ENCODE measurements around the gene NAT10.
"Not testable (repeated sequence)": the region's sequence is repeated elsewhere in the genome, so short reads cannot be mapped to it uniquely, and the experiment has no call there.

The NAT10 gene

GRCh38 chr11:34075178-34075820 is 30.1 kb upstream of the NAT10 start:
- no peak overlapping the region for H3K4me3 ChIP-seq (replicated peaks; ENCODE audit: low read depth, low read length)
- DNase-seq (ENCODE audit: extremely low read depth, insufficient read length), result no peak
- no peaks in the 10 kb centered on the region for H3K27me3 ChIP-seq (replicated peaks; ENCODE audit: control insufficient read depth, insufficient read depth, low read length)
- TF ChIP-seq, protein P1, sequence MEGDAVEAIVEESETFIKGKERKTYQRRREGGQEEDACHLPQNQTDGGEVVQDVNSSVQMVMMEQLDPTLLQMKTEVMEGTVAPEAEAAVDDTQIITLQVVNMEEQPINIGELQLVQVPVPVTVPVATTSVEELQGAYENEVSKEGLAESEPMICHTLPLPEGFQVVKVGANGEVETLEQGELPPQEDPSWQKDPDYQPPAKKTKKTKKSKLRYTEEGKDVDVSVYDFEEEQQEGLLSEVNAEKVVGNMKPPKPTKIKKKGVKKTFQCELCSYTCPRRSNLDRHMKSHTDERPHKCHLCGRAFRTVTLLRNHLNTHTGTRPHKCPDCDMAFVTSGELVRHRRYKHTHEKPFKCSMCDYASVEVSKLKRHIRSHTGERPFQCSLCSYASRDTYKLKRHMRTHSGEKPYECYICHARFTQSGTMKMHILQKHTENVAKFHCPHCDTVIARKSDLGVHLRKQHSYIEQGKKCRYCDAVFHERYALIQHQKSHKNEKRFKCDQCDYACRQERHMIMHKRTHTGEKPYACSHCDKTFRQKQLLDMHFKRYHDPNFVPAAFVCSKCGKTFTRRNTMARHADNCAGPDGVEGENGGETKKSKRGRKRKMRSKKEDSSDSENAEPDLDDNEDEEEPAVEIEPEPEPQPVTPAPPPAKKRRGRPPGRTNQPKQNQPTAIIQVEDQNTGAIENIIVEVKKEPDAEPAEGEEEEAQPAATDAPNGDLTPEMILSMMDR (IDR thresholded peaks at IDR 0.05; ENCODE audit: insufficient read depth, low read length, poor library complexity, severe bottlenecking), result no peak
- peaks cover 6% of the 10 kb centered on the region for H3K36me3 ChIP-seq (ENCODE audit: control insufficient read depth, insufficient read depth, low read length)

GRCh38 chr11:34080609-34081008 is 24.8 kb upstream of the NAT10 start:
- TF ChIP-seq, protein P1 (IDR thresholded peaks at IDR 0.05; ENCODE audit: insufficient read depth, low read length, poor library complexity, severe bottlenecking), result no peak
- Histone ChIP-seq H3K4me3 (replicated peaks; ENCODE audit: low read depth, low read length) (no peak overlapping the region), H3K27me3 (replicated peaks; ENCODE audit: control insufficient read depth, insufficient read depth, low read length) (no peaks in the 10 kb centered on the region), H3K36me3 (ENCODE audit: control insufficient read depth, insufficient read depth, low read length) (peaks cover 7% of the 10 kb centered on the region)
- DNase-seq (ENCODE audit: extremely low read depth, insufficient read length), result no peak

GRCh38 chr11:34084637-34085036 is 20.8 kb upstream of the NAT10 start:
- H3K36me3 ChIP-seq (ENCODE audit: control insufficient read depth, insufficient read depth, low read length), result peaks cover 12% of the 10 kb centered on the region
- H3K4me3 ChIP-seq (replicated peaks; ENCODE audit: low read depth, low read length), result no peak overlapping the region
- no peak for DNase-seq (ENCODE audit: extremely low read depth, insufficient read length)
- no peaks in the 10 kb centered on the region for H3K27me3 ChIP-seq (replicated peaks; ENCODE audit: control insufficient read depth, insufficient read depth, low read length)
- TF ChIP-seq, protein P1 (IDR thresholded peaks at IDR 0.05; ENCODE audit: insufficient read depth, low read length, poor library complexity, severe bottlenecking), result no peak

DNA sequence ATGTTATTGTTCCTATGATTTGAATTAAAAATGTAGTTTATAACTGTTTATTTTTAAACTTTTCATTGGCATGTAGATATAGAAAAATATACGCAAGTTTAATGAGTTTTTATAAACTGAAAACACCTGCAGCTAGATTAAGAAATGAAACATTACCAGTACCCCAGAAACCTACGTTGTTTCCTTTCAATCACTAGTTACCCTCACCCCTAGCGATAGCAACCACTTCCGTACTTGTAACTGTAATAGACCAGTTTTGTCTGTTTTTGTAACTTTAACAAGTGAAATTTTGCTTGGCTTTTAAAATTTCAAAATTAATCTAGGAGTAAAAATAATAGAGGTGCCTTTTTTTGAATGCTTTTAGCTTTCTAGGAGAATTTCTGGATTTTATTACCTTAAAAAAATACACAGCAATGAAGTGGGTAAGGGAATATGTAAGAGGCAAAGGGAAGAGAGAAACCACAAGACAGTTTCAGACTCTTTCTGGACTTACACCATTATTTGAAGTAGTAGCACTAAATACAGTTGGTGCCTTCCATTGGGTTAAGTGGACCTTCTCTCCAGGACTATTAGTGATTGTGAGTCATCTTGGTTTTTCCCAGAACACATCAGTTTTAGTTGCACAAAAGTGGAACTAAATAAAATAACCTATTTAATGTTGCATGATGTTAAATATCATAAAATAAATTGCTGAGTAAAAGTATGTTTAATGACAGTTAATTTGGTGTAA is 18.7 kb upstream of the NAT10 start:
- Histone ChIP-seq H3K36me3 (ENCODE audit: control insufficient read depth, insufficient read depth, low read length) (peaks cover 17% of the 10 kb centered on the region), H3K27me3 (replicated peaks; ENCODE audit: control insufficient read depth, insufficient read depth, low read length) (no peaks in the 10 kb centered on the region), H3K4me3 (replicated peaks; ENCODE audit: low read depth, low read length) (no peak overlapping the region)
- no peak for DNase-seq (ENCODE audit: extremely low read depth, insufficient read length)
- TF ChIP-seq, protein P1 (IDR thresholded peaks at IDR 0.05; ENCODE audit: insufficient read depth, low read length, poor library complexity, severe bottlenecking), result no peak

- DNase-seq (ENCODE audit: extremely low read depth, insufficient read length), result no peak
- no peaks in the 10 kb centered on the region for H3K27me3 ChIP-seq (replicated peaks; ENCODE audit: control insufficient read depth, insufficient read depth, low read length)
- TF ChIP-seq, protein P1 (IDR thresholded peaks at IDR 0.05; ENCODE audit: insufficient read depth, low read length, poor library complexity, severe bottlenecking), result no peak
- H3K36me3 ChIP-seq (ENCODE audit: control insufficient read depth, insufficient read depth, low read length), result peaks cover 26% of the 10 kb centered on the region
- H3K4me3 ChIP-seq (replicated peaks; ENCODE audit: low read depth, low read length), result no peak overlapping the region
Observed at GRCh38 chr11:34091825-34092224, 13.6 kb upstream of the NAT10 start.

DNA sequence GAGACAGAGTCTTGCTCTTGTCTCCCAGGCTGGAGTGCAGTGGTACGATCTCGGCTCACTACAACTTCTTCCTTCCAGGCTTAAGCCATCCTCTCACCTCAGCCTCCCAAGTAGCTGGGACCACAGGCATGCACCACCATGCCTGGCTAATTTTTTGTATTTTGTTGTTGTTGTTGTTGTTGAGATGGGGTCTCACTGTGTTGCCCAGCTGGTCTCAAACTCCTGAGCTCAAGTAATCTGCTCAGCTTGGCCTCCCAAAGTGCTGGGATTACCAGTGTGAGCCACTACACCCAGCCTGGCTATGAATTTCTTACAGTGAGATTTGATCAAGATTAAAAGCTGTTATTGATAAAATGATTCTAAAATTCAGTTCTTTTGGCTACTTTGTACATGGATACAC is 10.5 kb upstream of the NAT10 start:
- not testable (repeated sequence) for H3K27me3 ChIP-seq (replicated peaks; ENCODE audit: control insufficient read depth, insufficient read depth, low read length); DNase-seq (ENCODE audit: extremely low read depth, insufficient read length); H3K4me3 ChIP-seq (replicated peaks; ENCODE audit: low read depth, low read length)
- peaks cover 24% of the 10 kb centered on the region for H3K36me3 ChIP-seq (ENCODE audit: control insufficient read depth, insufficient read depth, low read length)
